SIG-M5 treated with dmso at 0.1 percent for 504 hours (cell line): ENCODE measurements around the gene GPATCH8.

Experiments used
- DNase-seq: peaks from one replicate; lab custom pipeline; 2025; ENCODE audit not compliant: unreplicated experiment; lab: John Stamatoyannopoulos, UW

GPATCH8 gene

GRCh38 chr17:44359006-44359405 lies 144.2 kb downstream of the GPATCH8 start:
- DNase-seq: no peak

GRCh38 chr17:44358066-44358465 lies 145.1 kb downstream of the GPATCH8 start:
- DNase-seq: no peak

- DNase-seq: no peak
Measured at GRCh38 chr17:44356241-44356640, 147.0 kb downstream of the GPATCH8 start.

GRCh38 chr17:44355642-44356099 lies 147.5 kb downstream of the GPATCH8 start:
- no peak for DNase-seq

GRCh38 chr17:44354582-44355561 lies 148.3 kb downstream of the GPATCH8 start:
- no peak for DNase-seq

GRCh38 chr17:44353672-44354331 lies 149.4 kb downstream of the GPATCH8 start:
- no peak for DNase-seq

- no peak for DNase-seq
Measured at GRCh38 chr17:44352828-44353671, 150.2 kb downstream of the GPATCH8 start.

- DNase-seq: no peak
Measured at GRCh38 chr17:44351961-44352827, 151.0 kb downstream of the GPATCH8 start.

GRCh38 chr17:44351464-44351863 lies 151.7 kb downstream of the GPATCH8 start:
- no peak for DNase-seq

- peak; percentile 65 for DNase-seq
Measured at GRCh38 chr17:44350733-44351226, 152.4 kb downstream of the GPATCH8 start.

GRCh38 chr17:44349553-44350070 lies 153.6 kb downstream of the GPATCH8 start:
- DNase-seq: no peak

GRCh38 chr17:44348988-44349364 lies 154.2 kb downstream of the GPATCH8 start:
- no peak for DNase-seq

- peak; percentile 98 for DNase-seq
Measured at GRCh38 chr17:44348234-44348987, 154.8 kb downstream of the GPATCH8 start.
